Ishikawa (cell line): ENCODE data around the gene LZTS2.

Source experiments
- CEBPB ChIP-seq: IDR thresholded peaks from 2 replicates; pipeline ENCODE4 v1.6.1; 2012
- CREB1 ChIP-seq: IDR thresholded peaks from 2 replicates; pipeline ENCODE4 v1.6.1; 2012; ENCODE audit warnings: low read depth
- EGR1 ChIP-seq: IDR thresholded peaks from 2 replicates; pipeline ENCODE4 v1.6.1; 2012
- EP300 ChIP-seq: IDR thresholded peaks from 2 replicates; pipeline ENCODE4 v1.6.1; 2012; ENCODE audit warnings: borderline replicate concordance
- FOXM1 ChIP-seq: IDR thresholded peaks from 2 replicates; pipeline ENCODE4 v1.6.1; 2012; ENCODE audit warnings: low read depth, borderline replicate concordance
- MAX ChIP-seq: IDR thresholded peaks from 2 replicates; pipeline ENCODE4 v1.6.1; 2012
- NFIC ChIP-seq: IDR thresholded peaks from 2 replicates; pipeline ENCODE4 v1.6.1; 2012
- RAD21 ChIP-seq: IDR thresholded peaks from 2 replicates; pipeline ENCODE4 v1.6.1; 2012; ENCODE audit warnings: low read depth
- TAF1 ChIP-seq: IDR thresholded peaks from 2 replicates; pipeline ENCODE4 v1.6.1; 2012; ENCODE audit warnings: low read depth, mild to moderate bottlenecking
- TEAD4 ChIP-seq: IDR thresholded peaks from 2 replicates; pipeline ENCODE4 v1.6.1; 2012
- YY1 ChIP-seq: IDR thresholded peaks from 2 replicates; pipeline ENCODE4 v1.6.1; 2012; ENCODE audit warnings: low read depth
- ZBTB7A ChIP-seq: IDR thresholded peaks from 2 replicates; pipeline ENCODE4 v1.6.1; 2012; ENCODE audit warnings: low read depth

GRCh38 chr10:101018118-101018599, 18.6 kb downstream of the LZTS2 start:
- TF ChIP-seq NFIC = no peak
- no peak for TF ChIP-seq EGR1
- TF ChIP-seq MAX = no peak
- no peak for TF ChIP-seq TAF1
- TF ChIP-seq ZBTB7A = no peak
- no peak for TF ChIP-seq EP300
- no peak for TF ChIP-seq TEAD4
- no peak for TF ChIP-seq YY1
- no peak for TF ChIP-seq CEBPB
- TF ChIP-seq RAD21 = no peak
- no peak for TF ChIP-seq CREB1
- TF ChIP-seq FOXM1 = no peak
